ENCODE data around the gene CCDC34.
"Not testable (repeated sequence)": the region's sequence is repeated elsewhere in the genome, so short reads cannot be mapped to it uniquely, and the experiment has no call there.

The CCDC34 gene

GRCh38 chr11:27347359-27348339 lies 15.4 kb downstream of the CCDC34 start:
- no peak for TF ChIP-seq CTCF (IDR thresholded peaks at IDR 0.05; ENCODE audit: low read depth, low read length, missing control alignments)
- in situ Hi-C loops (cut with HindIII; ENCODE audit: low pct_ligation_motif_present, low sequenced_read_pairs) = no loop called here
- no peaks in the 10 kb centered on the region for H3K27me3 ChIP-seq (replicated peaks)
- no peak overlapping the region for H3K4me3 ChIP-seq (ENCODE audit: low read depth, low read length)
- no peaks in the 10 kb centered on the region for H3K36me3 ChIP-seq (replicated peaks)
- DNase-seq = no peak
- no peak overlapping the region for H3K27ac ChIP-seq

GRCh38 chr11:27339941-27340340 lies 23.1 kb downstream of the CCDC34 start:
- H3K27me3 ChIP-seq (replicated peaks) = no peaks in the 10 kb centered on the region
- in situ Hi-C loops (cut with HindIII; ENCODE audit: low pct_ligation_motif_present, low sequenced_read_pairs) = no loop called here
- no peak for DNase-seq
- no peak overlapping the region for H3K4me3 ChIP-seq (ENCODE audit: low read depth, low read length)
- no peaks in the 10 kb centered on the region for H3K36me3 ChIP-seq (replicated peaks)
- no peak overlapping the region for H3K27ac ChIP-seq
- no peak for TF ChIP-seq CTCF (IDR thresholded peaks at IDR 0.05; ENCODE audit: low read depth, low read length, missing control alignments)

- H3K27ac ChIP-seq; H3K4me3 ChIP-seq (ENCODE audit: low read depth, low read length); DNase-seq; H3K36me3 ChIP-seq (replicated peaks); in situ Hi-C loops (cut with HindIII; ENCODE audit: low pct_ligation_motif_present, low sequenced_read_pairs); H3K27me3 ChIP-seq (replicated peaks): not testable (repeated sequence)
Measured at GRCh38 chr11:27334764-27335163, 28.3 kb downstream of the CCDC34 start.

- Histone ChIP-seq H3K4me3 (ENCODE audit: low read depth, low read length) (no peak overlapping the region), H3K27ac (peak overlapping the region; percentile 30), H3K36me3 (replicated peaks) (no peaks in the 10 kb centered on the region), H3K27me3 (replicated peaks) (no peaks in the 10 kb centered on the region)
- TF ChIP-seq CTCF (IDR thresholded peaks at IDR 0.05; ENCODE audit: low read depth, low read length, missing control alignments) = no peak
- DNase-seq = peak; percentile 67
- in situ Hi-C loops (cut with HindIII; ENCODE audit: low pct_ligation_motif_present, low sequenced_read_pairs) = no loop called here
Measured at GRCh38 chr11:27331981-27332380, 31.0 kb downstream of the CCDC34 start.

GRCh38 chr11:27330633-27331270 lies 32.3 kb downstream of the CCDC34 start:
- no peak for TF ChIP-seq CTCF (IDR thresholded peaks at IDR 0.05; ENCODE audit: low read depth, low read length, missing control alignments)
- in situ Hi-C loops (cut with HindIII; ENCODE audit: low pct_ligation_motif_present, low sequenced_read_pairs) = no loop called here
- H3K27ac ChIP-seq = no peak overlapping the region

GRCh38 chr11:27329867-27330632 lies 33.0 kb downstream of the CCDC34 start:
- DNase-seq = no peak
- in situ Hi-C loops (cut with HindIII; ENCODE audit: low pct_ligation_motif_present, low sequenced_read_pairs) = no loop called here
- H3K36me3 ChIP-seq (replicated peaks) = no peaks in the 10 kb centered on the region
- H3K27me3 ChIP-seq (replicated peaks) = no peaks in the 10 kb centered on the region
- no peak overlapping the region for H3K4me3 ChIP-seq (ENCODE audit: low read depth, low read length)
- no peak for TF ChIP-seq CTCF (IDR thresholded peaks at IDR 0.05; ENCODE audit: low read depth, low read length, missing control alignments)
- peak overlapping the region; percentile 21 for H3K27ac ChIP-seq

More at GRCh38 chr11:27330633-27331270, 32.3 kb downstream of the CCDC34 start:
- no peaks in the 10 kb centered on the region for H3K27me3 ChIP-seq (replicated peaks)
- H3K36me3 ChIP-seq (replicated peaks) = no peaks in the 10 kb centered on the region
- H3K4me3 ChIP-seq (ENCODE audit: low read depth, low read length) = no peak overlapping the region
- DNase-seq = no peak

Data from brain microvascular endothelial cell (primary cell).